Stimulated activated CD4-positive, alpha-beta T cell treated with anti-CD3 and anti-CD28 coated beads, TNF-alpha, amount 100 ng/mL, for 1 hour (primary cell): Measurements from ENCODE around the gene SPEN.

Experiments
- DNase-seq, 3 donors: peaks; one replicate each; pipeline ENCODE4 v3.0.0-alpha.2; 2020; ENCODE audit warnings: low read depth in 3 of 3, low spot score in 1 of 3

The SPEN gene

GRCh38 chr1:15959424-15959823 lies 111.9 kb downstream of the SPEN start:
- no peak for DNase-seq

GRCh38 chr1:15959827-15960446 lies 112.4 kb downstream of the SPEN start:
- DNase-seq: no peak

- no peak for DNase-seq
Measured at GRCh38 chr1:15960808-15961207, 113.3 kb downstream of the SPEN start.

- no peak for DNase-seq
Measured at GRCh38 chr1:15961492-15961891, 114.0 kb downstream of the SPEN start.

- DNase-seq: no peak
Measured at GRCh38 chr1:15962176-15962575, 114.7 kb downstream of the SPEN start.

GRCh38 chr1:15962671-15963362 lies 115.3 kb downstream of the SPEN start:
- DNase-seq: no peak

- DNase-seq: no peak
Measured at GRCh38 chr1:15963363-15963967, 116.0 kb downstream of the SPEN start.

- no peak for DNase-seq
Measured at GRCh38 chr1:15963968-15964648, 116.6 kb downstream of the SPEN start.

- DNase-seq: no peak
Measured at GRCh38 chr1:15965228-15965767, 117.8 kb downstream of the SPEN start.

- peak in 2 of 3 donors; percentile 24 to 61 for DNase-seq
Measured at GRCh38 chr1:15966081-15966955, 118.8 kb downstream of the SPEN start.

- no peak for DNase-seq
Measured at GRCh38 chr1:15966956-15967344, 119.4 kb downstream of the SPEN start.

GRCh38 chr1:15968172-15968571 lies 120.7 kb downstream of the SPEN start:
- no peak for DNase-seq

GRCh38 chr1:15969321-15969880 lies 121.9 kb downstream of the SPEN start:
- no peak for DNase-seq

- DNase-seq: no peak
Measured at GRCh38 chr1:15970911-15971310, 123.4 kb downstream of the SPEN start.

GRCh38 chr1:15972409-15972808 lies 124.9 kb downstream of the SPEN start:
- no peak for DNase-seq

- DNase-seq: no peak
Measured at GRCh38 chr1:15973772-15974171, 126.3 kb downstream of the SPEN start.

GRCh38 chr1:15974855-15975254 lies 127.3 kb downstream of the SPEN start:
- DNase-seq: no peak

GRCh38 chr1:15975358-15975804 lies 127.9 kb downstream of the SPEN start:
- peak in 2 of 3 donors; percentile 37 to 65 for DNase-seq

GRCh38 chr1:15975805-15976680 lies 128.5 kb downstream of the SPEN start, which contains the start of gene ZBTB17:
ZBTB17 (minus strand) TSS chr1:15976101; CDS start chr1:15948495, 27,606 bp downstream.
- DNase-seq: peak; percentile 93 to 95 (median 94)
